ENCODE measurements around the gene CATSPERZ.

Gene CATSPERZ

GRCh38 chr11:64285885-64286800 lies 14.0 kb upstream of the CATSPERZ start:
- no peak for DNase-seq

GRCh38 chr11:64286801-64287159 lies 13.4 kb upstream of the CATSPERZ start:
- no peak for DNase-seq

GRCh38 chr11:64287676-64288352 lies 12.3 kb upstream of the CATSPERZ start:
- DNase-seq, result no peak

- DNase-seq, result no peak
These were observed 11.8 kb upstream of the CATSPERZ start for GRCh38 chr11:64288353-64288750.

- no peak for DNase-seq
These were observed 11.1 kb upstream of the CATSPERZ start for GRCh38 chr11:64289002-64289564.

- DNase-seq, result no peak
These were observed 9.6 kb upstream of the CATSPERZ start for GRCh38 chr11:64290352-64291261.

- no peak for DNase-seq
These were observed 8.9 kb upstream of the CATSPERZ start, which contains the start of gene KCNK4 for GRCh38 chr11:64291262-64291751. TSS of gene KCNK4 (plus strand) at chr11:64291302. CDS start at chr11:64293019, 1,717 bp downstream.

GRCh38 chr11:64291752-64292459 lies 8.3 kb upstream of the CATSPERZ start:
- no peak for DNase-seq

GRCh38 chr11:64292460-64293254 lies 7.5 kb upstream of the CATSPERZ start:
- DNase-seq, result no peak

- DNase-seq, result no peak
These were observed 5.4 kb upstream of the CATSPERZ start for GRCh38 chr11:64294774-64295173.

GRCh38 chr11:64295760-64296159 lies 4.4 kb upstream of the CATSPERZ start:
- no peak for DNase-seq

- no peak for DNase-seq
These were observed 3.9 kb upstream of the CATSPERZ start for GRCh38 chr11:64296236-64296635.

- DNase-seq, result no peak
These were observed 3.1 kb upstream of the CATSPERZ start for GRCh38 chr11:64296830-64297698.

- DNase-seq, result no peak
These were observed 2.3 kb upstream of the CATSPERZ start for GRCh38 chr11:64297699-64298358.

GRCh38 chr11:64298966-64299846 lies 952 bp upstream of the CATSPERZ start:
- peak; percentile 74 for DNase-seq

- no peak for DNase-seq
These were observed 3.2 kb downstream of the CATSPERZ start for GRCh38 chr11:64303109-64304031.

GRCh38 chr11:64304032-64304315 lies 3.8 kb downstream of the CATSPERZ start:
- DNase-seq, result no peak

Data from right hindlimb (tissue), 1 donor.